K562 (cell line): ENCODE results near the gene EME2. TPM values are rescaled to one million over a fixed set of nuclear protein-coding genes. Genes with fewer than 3 reads are reported as not detected.
A peak's percentile ranks its signal among the peaks of the same experiment; 100 is the strongest.

Experiments
- ARID4B ChIP-seq: sonication (generic); formaldehyde crosslinking; IDR thresholded peaks from 2 replicates; pipeline ENCODE4 v1.8.0; 2022; ENCODE audit warnings: mild to moderate bottlenecking, missing genetic modification reagents
- CC2D1A ChIP-seq: fragments of 450-650 bp; IDR thresholded peaks from 2 replicates; pipeline ENCODE4 v1.6.1; 2017; ENCODE audit warnings: mild to moderate bottlenecking
- ELF2 ChIP-seq: fragments of 250-450 bp; sonication (Bioruptor Pico); IDR thresholded peaks from 2 replicates; pipeline ENCODE4 v1.5.0; 2021; ENCODE audit warnings: mild to moderate bottlenecking
- FOXJ2 ChIP-seq: fragments of 200-800 bp; sonication (Bioruptor generic); IDR thresholded peaks from 2 replicates; pipeline ENCODE4 v1.6.1; 2016; ENCODE audit warnings: missing genetic modification characterization, missing compliant biosample characterization
- FOXO4 ChIP-seq: fragments of 450-650 bp; formaldehyde crosslinking; IDR thresholded peaks from 2 replicates; pipeline ENCODE4 v1.4.0; 2020; ENCODE audit warnings: mild to moderate bottlenecking, moderate library complexity
- LARP7 ChIP-seq: fragments of 450-650 bp; IDR thresholded peaks from 2 replicates; pipeline ENCODE4 v1.6.1; 2016
- PTRF ChIP-seq: fragments of 450-650 bp; IDR thresholded peaks from 2 replicates; pipeline ENCODE4 v1.6.1; 2016; ENCODE audit warnings: mild to moderate bottlenecking, missing genetic modification characterization, missing compliant biosample characterization
- TRIM24 ChIP-seq, 2 experiments: fragments of 450-650 bp; IDR thresholded peaks; 2 replicates each; pipeline ENCODE4 v1.6.1; 2016
- XRCC3 ChIP-seq: fragments of 450-650 bp; IDR thresholded peaks from 2 replicates; pipeline ENCODE4 v1.6.1; 2017; ENCODE audit warnings: mild to moderate bottlenecking, moderate library complexity
- ZNF436 ChIP-seq: fragments of 250-450, 450-650 bp; sonication (Bioruptor Pico); formaldehyde crosslinking; IDR thresholded peaks from 2 replicates; pipeline ENCODE4 v1.7.0; 2020; ENCODE audit warnings: mild to moderate bottlenecking
- polyA plus RNA-seq, 8 experiments: library from polyadenylated mRNA; depleted of rRNA in 4 of 8; stranded (reverse) in 5 of 8; unstranded in 3 of 8; fragments of >200 nt; fragmentation: Nextera tagmentation in 2 of 8; fragmentation: Illumina TruSeq in 1 of 8; extraction: Ambion mirVana in 2 of 8; extraction: Trizol in 1 of 8; gene quantifications; 2 replicates each; pipeline versions ENCODE4 v1.2.1 to v1.2.3, GENCODE V29; 2011 to 2014; ENCODE audit warnings: inconsistent platforms in 1 of 8, missing spikeins in 1 of 8
- total RNA-seq, 7 experiments: library from RNA; depleted of rRNA in 6 of 7; stranded (reverse); fragments of >200 nt in 6 of 7; fragmentation: Illumina TruSeq in 2 of 7; extraction: Trizol in 2 of 7; gene quantifications; 2 replicates each; pipeline versions ENCODE4 v1.2.1 to v1.2.3, GENCODE V29; 2011 to 2021; ENCODE audit warnings: low replicate concordance in 1 of 7
- TF ChIP-seq, protein P1 (sequence below): fragments of 250-450 bp; sonication (Bioruptor Pico); IDR thresholded peaks from 2 replicates; pipeline ENCODE4 v1.4.0; 2020; ENCODE audit warnings: borderline replicate concordance
- TF ChIP-seq, protein P2 (sequence below), 2 experiments: IDR thresholded peaks; 2 replicates each; pipeline ENCODE4 v1.6.1; 2011; ENCODE audit warnings: borderline replicate concordance in 1 of 2, control low read depth in 1 of 2, low read depth in 1 of 2, low read length in 1 of 2, mild to moderate bottlenecking in 1 of 2, mixed read lengths in 1 of 2, moderate library complexity in 1 of 2; ENCODE audit not compliant: insufficient read depth in 1 of 2, insufficient read length in 1 of 2, poor library complexity in 1 of 2, severe bottlenecking in 1 of 2; ENCODE audit errors: extremely low read depth in 1 of 2
- TF ChIP-seq, protein P3 (sequence below): fragments of 450-650 bp; IDR thresholded peaks from 2 replicates; pipeline ENCODE4 v1.6.1; 2016; ENCODE audit warnings: borderline replicate concordance
- TF ChIP-seq, protein P4 (sequence below): sonication (generic); formaldehyde crosslinking; IDR thresholded peaks from 2 replicates; pipeline ENCODE4 v1.8.1; 2023; ENCODE audit warnings: mild to moderate bottlenecking, missing genetic modification reagents

The EME2 gene
- total and polyA plus RNA-seq, 9 of the 15 experiments (the other 6 are each of a cell fraction or from before 2014, with no cell fraction given), result 0.35 to 19.9 (median 3.5) TPM

DNA sequence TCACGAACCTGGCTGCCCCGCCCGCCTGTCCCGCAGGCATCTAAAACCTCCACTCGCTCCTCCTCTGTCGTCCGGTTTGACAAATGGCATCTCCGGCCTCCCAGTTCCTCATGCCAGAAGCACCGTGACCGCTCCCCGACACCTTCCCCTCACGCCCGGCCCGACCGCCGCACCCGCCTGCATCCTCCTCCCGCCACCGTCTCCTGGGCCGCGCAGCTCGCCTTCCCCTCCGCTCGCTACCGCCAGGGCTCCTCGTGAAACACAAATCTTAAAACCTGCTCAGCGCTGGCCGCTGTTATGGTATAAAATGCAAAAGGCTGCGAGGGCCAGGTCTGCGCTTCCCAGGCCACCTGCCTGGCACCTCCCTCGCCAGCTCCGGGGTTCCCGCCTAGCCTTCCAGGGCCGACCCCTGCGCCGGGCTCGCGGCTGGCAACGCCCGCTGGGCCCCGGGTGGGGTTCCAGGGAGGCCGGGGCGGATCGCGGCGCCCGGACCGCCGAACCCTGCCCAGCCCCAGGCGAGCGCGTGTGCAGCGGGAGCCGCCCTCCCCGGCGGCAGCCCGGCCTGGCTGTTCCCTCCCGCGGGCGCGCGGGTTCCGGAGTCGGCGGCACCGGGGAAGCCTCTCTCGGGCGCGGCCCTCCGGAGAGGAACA, 9.3 kb downstream of the EME2 start (continued):
- TF ChIP-seq, protein P1, sequence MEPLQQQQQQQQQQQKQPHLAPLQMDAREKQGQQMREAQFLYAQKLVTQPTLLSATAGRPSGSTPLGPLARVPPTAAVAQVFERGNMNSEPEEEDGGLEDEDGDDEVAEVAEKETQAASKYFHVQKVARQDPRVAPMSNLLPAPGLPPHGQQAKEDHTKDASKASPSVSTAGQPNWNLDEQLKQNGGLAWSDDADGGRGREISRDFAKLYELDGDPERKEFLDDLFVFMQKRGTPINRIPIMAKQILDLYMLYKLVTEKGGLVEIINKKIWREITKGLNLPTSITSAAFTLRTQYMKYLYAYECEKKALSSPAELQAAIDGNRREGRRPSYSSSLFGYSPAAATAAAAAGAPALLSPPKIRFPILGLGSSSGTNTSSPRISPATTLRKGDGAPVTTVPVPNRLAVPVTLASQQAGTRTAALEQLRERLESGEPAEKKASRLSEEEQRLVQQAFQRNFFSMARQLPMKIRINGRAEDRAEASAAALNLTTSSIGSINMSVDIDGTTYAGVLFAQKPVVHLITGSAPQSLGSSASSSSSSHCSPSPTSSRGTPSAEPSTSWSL (CRISPR knock-in tag), result no peak
- TF ChIP-seq FOXO4, result no peak
- TF ChIP-seq CC2D1A, result no peak
- TF ChIP-seq TRIM24 (IDR thresholded peaks at IDR 0.05), result no peak
- TF ChIP-seq, protein P2, sequence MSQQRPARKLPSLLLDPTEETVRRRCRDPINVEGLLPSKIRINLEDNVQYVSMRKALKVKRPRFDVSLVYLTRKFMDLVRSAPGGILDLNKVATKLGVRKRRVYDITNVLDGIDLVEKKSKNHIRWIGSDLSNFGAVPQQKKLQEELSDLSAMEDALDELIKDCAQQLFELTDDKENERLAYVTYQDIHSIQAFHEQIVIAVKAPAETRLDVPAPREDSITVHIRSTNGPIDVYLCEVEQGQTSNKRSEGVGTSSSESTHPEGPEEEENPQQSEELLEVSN (IDR thresholded peaks at IDR 0.05; ENCODE audit: borderline replicate concordance in 1 of 2, extremely low read depth in 1 of 2, insufficient read depth in 1 of 2, insufficient read length in 1 of 2, low read depth in 1 of 2, low read length in 1 of 2, poor library complexity in 1 of 2, severe bottlenecking in 1 of 2), result peak in 1 of 2 experiments; percentile 73
- TF ChIP-seq ZNF436 (CRISPR knock-in tag), result no peak
- TF ChIP-seq ELF2, result 0 out of 2 replicates have a peak, but pooled peaks have one; percentile 49
- TF ChIP-seq, protein P3, sequence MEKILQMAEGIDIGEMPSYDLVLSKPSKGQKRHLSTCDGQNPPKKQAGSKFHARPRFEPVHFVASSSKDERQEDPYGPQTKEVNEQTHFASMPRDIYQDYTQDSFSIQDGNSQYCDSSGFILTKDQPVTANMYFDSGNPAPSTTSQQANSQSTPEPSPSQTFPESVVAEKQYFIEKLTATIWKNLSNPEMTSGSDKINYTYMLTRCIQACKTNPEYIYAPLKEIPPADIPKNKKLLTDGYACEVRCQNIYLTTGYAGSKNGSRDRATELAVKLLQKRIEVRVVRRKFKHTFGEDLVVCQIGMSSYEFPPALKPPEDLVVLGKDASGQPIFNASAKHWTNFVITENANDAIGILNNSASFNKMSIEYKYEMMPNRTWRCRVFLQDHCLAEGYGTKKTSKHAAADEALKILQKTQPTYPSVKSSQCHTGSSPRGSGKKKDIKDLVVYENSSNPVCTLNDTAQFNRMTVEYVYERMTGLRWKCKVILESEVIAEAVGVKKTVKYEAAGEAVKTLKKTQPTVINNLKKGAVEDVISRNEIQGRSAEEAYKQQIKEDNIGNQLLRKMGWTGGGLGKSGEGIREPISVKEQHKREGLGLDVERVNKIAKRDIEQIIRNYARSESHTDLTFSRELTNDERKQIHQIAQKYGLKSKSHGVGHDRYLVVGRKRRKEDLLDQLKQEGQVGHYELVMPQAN, result peak; percentile 61; the same call in 1 of the 2 replicates
- TF ChIP-seq, protein P4, sequence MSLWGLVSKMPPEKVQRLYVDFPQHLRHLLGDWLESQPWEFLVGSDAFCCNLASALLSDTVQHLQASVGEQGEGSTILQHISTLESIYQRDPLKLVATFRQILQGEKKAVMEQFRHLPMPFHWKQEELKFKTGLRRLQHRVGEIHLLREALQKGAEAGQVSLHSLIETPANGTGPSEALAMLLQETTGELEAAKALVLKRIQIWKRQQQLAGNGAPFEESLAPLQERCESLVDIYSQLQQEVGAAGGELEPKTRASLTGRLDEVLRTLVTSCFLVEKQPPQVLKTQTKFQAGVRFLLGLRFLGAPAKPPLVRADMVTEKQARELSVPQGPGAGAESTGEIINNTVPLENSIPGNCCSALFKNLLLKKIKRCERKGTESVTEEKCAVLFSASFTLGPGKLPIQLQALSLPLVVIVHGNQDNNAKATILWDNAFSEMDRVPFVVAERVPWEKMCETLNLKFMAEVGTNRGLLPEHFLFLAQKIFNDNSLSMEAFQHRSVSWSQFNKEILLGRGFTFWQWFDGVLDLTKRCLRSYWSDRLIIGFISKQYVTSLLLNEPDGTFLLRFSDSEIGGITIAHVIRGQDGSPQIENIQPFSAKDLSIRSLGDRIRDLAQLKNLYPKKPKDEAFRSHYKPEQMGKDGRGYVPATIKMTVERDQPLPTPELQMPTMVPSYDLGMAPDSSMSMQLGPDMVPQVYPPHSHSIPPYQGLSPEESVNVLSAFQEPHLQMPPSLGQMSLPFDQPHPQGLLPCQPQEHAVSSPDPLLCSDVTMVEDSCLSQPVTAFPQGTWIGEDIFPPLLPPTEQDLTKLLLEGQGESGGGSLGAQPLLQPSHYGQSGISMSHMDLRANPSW, result no peak
- no peak for TF ChIP-seq PTRF
- no peak for TF ChIP-seq XRCC3
- no peak for TF ChIP-seq FOXJ2 (tag)
- no peak for TF ChIP-seq LARP7
- TF ChIP-seq ARID4B (CRISPR knock-in tag), result no peak
